WERI-Rb-1 (cell line): Measurements from ENCODE around the gene LMOD1.
"Not testable (repeated sequence)": the region's sequence is repeated elsewhere in the genome, so short reads cannot be mapped to it uniquely, and the experiment has no call there.

Experiments
- DNase-seq: peaks from one replicate; pipeline ENCODE4 v3.0.0-alpha.2; 2020
- H3K27ac ChIP-seq: fragments of 250-450 bp; sonication (Bioruptor Pico); 2 replicates; pipeline ENCODE4 v1.5.1; 2020; ENCODE audit warnings: mild to moderate bottlenecking, moderate library complexity
- H3K27me3 ChIP-seq: fragments of 250-450 bp; sonication (Bioruptor Pico); 2 replicates; pipeline ENCODE4 v1.5.1; 2021; ENCODE audit warnings: mild to moderate bottlenecking, low read depth, moderate library complexity; ENCODE audit not compliant: insufficient read depth, severe bottlenecking
- H3K36me3 ChIP-seq: fragments of 250-450 bp; sonication (Bioruptor Pico); 2 replicates; pipeline ENCODE4 v1.5.1; 2020; ENCODE audit warnings: mild to moderate bottlenecking, moderate library complexity
- H3K4me3 ChIP-seq: 2 replicates; pipeline ENCODE4 v1.5.1; 2011; ENCODE audit warnings: low read depth, mild to moderate bottlenecking, control low read depth, low read length
- H3K9me3 ChIP-seq: fragments of 250-450 bp; sonication (Bioruptor Pico); 2 replicates; pipeline ENCODE4 v1.5.1; 2021; ENCODE audit warnings: mild to moderate bottlenecking, moderate library complexity; ENCODE audit not compliant: severe bottlenecking
- CTCF ChIP-seq: IDR thresholded peaks from 2 replicates; pipeline ENCODE4 v1.5.1; 2011; ENCODE audit warnings: low read depth, mild to moderate bottlenecking, control low read depth, inconsistent platforms, low read length

LMOD1 gene

GRCh38 chr1:201968202-201968925 lies 22.0 kb upstream of the LMOD1 start:
- Histone ChIP-seq H3K27me3 (no peaks in the 10 kb centered on the region), H3K36me3 (peaks cover 73% of the 10 kb centered on the region), H3K4me3 (no peak overlapping the region), H3K27ac (no peak overlapping the region), H3K9me3 (no peaks in the 10 kb centered on the region)
- no peak for TF ChIP-seq CTCF
- DNase-seq, result peak; percentile 10

GRCh38 chr1:201966171-201966570 lies 19.8 kb upstream of the LMOD1 start:
- no peak for DNase-seq
- no peak for TF ChIP-seq CTCF
- H3K36me3 ChIP-seq, result peaks cover 91% of the 10 kb centered on the region
- H3K9me3 ChIP-seq, result no peaks in the 10 kb centered on the region
- no peak overlapping the region for H3K4me3 ChIP-seq
- no peaks in the 10 kb centered on the region for H3K27me3 ChIP-seq
- no peak overlapping the region for H3K27ac ChIP-seq

- Histone ChIP-seq H3K9me3 (no peaks in the 10 kb centered on the region), H3K27me3 (no peaks in the 10 kb centered on the region), H3K27ac (no peak overlapping the region), H3K4me3 (no peak overlapping the region), H3K36me3 (peaks cover 93% of the 10 kb centered on the region)
- no peak for DNase-seq
- TF ChIP-seq CTCF, result no peak
These were observed 17.9 kb upstream of the LMOD1 start for GRCh38 chr1:201964261-201964660.

- H3K27me3 ChIP-seq, DNase-seq, H3K4me3 ChIP-seq, H3K9me3 ChIP-seq, H3K27ac ChIP-seq: not testable (repeated sequence)
- H3K36me3 ChIP-seq, result peaks cover 95% of the 10 kb centered on the region
These were observed 16.0 kb upstream of the LMOD1 start for GRCh38 chr1:201962382-201962781.

GRCh38 chr1:201958348-201958747 lies 12.0 kb upstream of the LMOD1 start:
- no peak for TF ChIP-seq CTCF
- Histone ChIP-seq H3K27ac (no peak overlapping the region), H3K27me3 (no peaks in the 10 kb centered on the region), H3K9me3 (no peaks in the 10 kb centered on the region), H3K36me3 (peaks cover 69% of the 10 kb centered on the region), H3K4me3 (no peak overlapping the region)
- no peak for DNase-seq

GRCh38 chr1:201955729-201956143 lies 9.4 kb upstream of the LMOD1 start:
- Histone ChIP-seq H3K36me3 (peaks cover 43% of the 10 kb centered on the region), H3K27me3 (no peaks in the 10 kb centered on the region), H3K9me3 (no peaks in the 10 kb centered on the region), H3K4me3 (peak overlapping the region; percentile 88), H3K27ac (peak overlapping the region; percentile 85)
- DNase-seq, result no peak
- no peak for TF ChIP-seq CTCF
